Muscle of leg (tissue), 11 donors: ENCODE results near the gene CHCHD6. TPM values are rescaled to one million over a fixed set of nuclear protein-coding genes. Genes with fewer than 3 reads are reported as not detected.

Experiments used
- DNase-seq: peaks from one replicate; pipeline ENCODE4 v3.0.0; 2013
- H3K27ac ChIP-seq: one replicate; pipeline ENCODE4 v1.5.1; 2013; ENCODE audit warnings: mild to moderate bottlenecking, low read length, control low read depth
- H3K27me3 ChIP-seq: one replicate; pipeline ENCODE4 v1.6.1; 2013; ENCODE audit warnings: low read length; ENCODE audit not compliant: control insufficient read depth, insufficient read depth
- H3K36me3 ChIP-seq: one replicate; pipeline ENCODE4 v1.6.1; 2013; ENCODE audit warnings: low read length; ENCODE audit not compliant: control insufficient read depth, insufficient read depth
- H3K4me1 ChIP-seq: one replicate; pipeline ENCODE4 v1.6.1; 2013; ENCODE audit warnings: low read length; ENCODE audit not compliant: control insufficient read depth, insufficient read depth
- H3K4me3 ChIP-seq: one replicate; pipeline ENCODE4 v1.5.1; 2013; ENCODE audit warnings: low read length, control low read depth
- H3K9me3 ChIP-seq: replicated peaks from 2 replicates; pipeline ENCODE4 v1.6.1; 2013; ENCODE audit warnings: low read depth, low read length; ENCODE audit not compliant: control insufficient read depth
- WGBS: methylation state at CpG from one replicate; pipeline ENCODE4 v1.1.5; 2013; ENCODE audit warnings: missing lambda C conversion rate; ENCODE audit not compliant: insufficient coverage; 5-methylcytosine and 5-hydroxymethylcytosine counted together
- polyA plus RNA-seq, 8 donors: library from polyadenylated mRNA; unstranded; fragments of 120-200 nt; gene quantifications; one replicate each; pipeline versions ENCODE4 v1.2.1 to v1.2.3, GENCODE V29; 2013; ENCODE audit warnings: inconsistent platforms in 1 of 8, low replicate concordance in 1 of 8; ENCODE audit not compliant: insufficient read length in 8 of 8, insufficient read depth in 1 of 8
- total RNA-seq: library from RNA; stranded (reverse); fragments of 120-200 nt; gene quantifications from one replicate; pipeline ENCODE4 v1.2.4, GENCODE V29; 2013

Gene CHCHD6
- total and polyA plus RNA-seq, 9 donors, result 7.3 to 11.8 (median 8.7) TPM

DNA sequence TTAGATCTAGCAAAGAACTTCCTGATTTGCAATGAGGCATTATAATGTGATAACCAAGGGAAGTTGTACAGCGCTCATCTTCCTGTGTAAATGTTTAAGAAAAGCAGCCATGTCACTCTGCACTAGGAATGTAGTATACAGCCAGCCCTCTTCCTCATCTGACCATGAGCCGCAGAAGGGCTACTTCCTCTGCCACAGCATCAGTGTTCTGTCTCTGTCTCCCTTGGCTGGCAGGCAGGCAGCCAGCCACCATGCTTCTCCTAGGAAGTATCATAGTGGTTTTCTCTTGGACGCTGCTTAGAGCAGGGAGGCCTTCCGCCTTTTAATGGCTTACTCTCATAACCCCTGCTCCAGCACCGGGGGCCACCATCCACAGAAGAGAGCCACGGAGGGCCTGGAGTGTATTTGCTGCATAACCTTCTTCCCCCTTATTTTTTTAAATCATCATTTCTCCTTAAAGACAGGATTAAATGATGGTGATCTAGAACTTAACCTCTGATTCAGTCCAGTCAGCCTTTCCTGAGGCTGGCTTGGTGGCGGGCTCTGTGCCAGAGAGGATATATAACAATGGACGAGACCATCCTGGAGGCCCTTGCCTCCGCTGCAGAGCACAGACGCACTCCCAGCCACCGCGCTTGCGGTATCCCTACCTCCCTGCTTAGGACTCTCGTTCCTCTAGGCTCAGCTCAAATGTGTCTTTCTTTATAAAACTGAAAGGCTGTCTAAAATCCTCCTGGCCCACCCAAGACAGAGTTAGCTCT, 221.6 kb downstream of the CHCHD6 start:
- 65% methylated on average over 9 of the region's 14 CpGs for WGBS
- H3K4me1 ChIP-seq, result peaks cover 22% of the 10 kb centered on the region
- H3K27ac ChIP-seq, result no peak overlapping the region
- H3K9me3 ChIP-seq, result peaks cover 2% of the 10 kb centered on the region
- H3K36me3 ChIP-seq, result no peaks in the 10 kb centered on the region
- H3K4me3 ChIP-seq, result no peak overlapping the region
- peaks cover 20% of the 10 kb centered on the region for H3K27me3 ChIP-seq
- peak; percentile 50 for DNase-seq

- Histone ChIP-seq H3K4me1 (peaks cover 25% of the 10 kb centered on the region), H3K36me3 (no peaks in the 10 kb centered on the region), H3K4me3 (no peak overlapping the region), H3K27ac (peak overlapping the region; percentile 7), H3K9me3 (no peaks in the 10 kb centered on the region), H3K27me3 (peaks cover 27% of the 10 kb centered on the region)
- 56% methylated on average over 4 of the region's 11 CpGs for WGBS
- peak; percentile 69 for DNase-seq
Observed at GRCh38 chr3:126926684-126927400, 222.8 kb downstream of the CHCHD6 start.

DNA sequence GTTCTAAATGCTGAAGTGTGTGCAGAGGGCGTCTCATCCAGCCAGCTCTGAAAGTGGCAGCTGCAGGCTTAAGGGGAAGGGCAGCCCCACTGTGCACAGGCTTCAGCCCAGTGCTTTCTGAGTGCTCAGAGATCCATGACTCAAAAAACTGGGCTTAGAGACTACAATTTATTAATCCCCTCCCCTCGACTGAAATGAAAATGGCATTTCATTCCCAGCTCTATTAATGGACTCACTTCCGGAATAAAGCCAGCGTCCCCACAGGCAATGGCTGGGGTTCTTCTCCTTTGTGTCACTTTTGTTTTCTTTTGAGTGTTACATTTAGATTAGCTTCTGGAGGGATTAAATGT, 223.3 kb downstream of the CHCHD6 start:
- Histone ChIP-seq H3K36me3 (no peaks in the 10 kb centered on the region), H3K9me3 (no peaks in the 10 kb centered on the region), H3K4me1 (peaks cover 30% of the 10 kb centered on the region), H3K27me3 (peaks cover 27% of the 10 kb centered on the region), H3K4me3 (no peak overlapping the region), H3K27ac (no peak overlapping the region)
- 25% methylated on average over 1 of the region's 4 CpGs for WGBS
- DNase-seq, result no peak

DNA sequence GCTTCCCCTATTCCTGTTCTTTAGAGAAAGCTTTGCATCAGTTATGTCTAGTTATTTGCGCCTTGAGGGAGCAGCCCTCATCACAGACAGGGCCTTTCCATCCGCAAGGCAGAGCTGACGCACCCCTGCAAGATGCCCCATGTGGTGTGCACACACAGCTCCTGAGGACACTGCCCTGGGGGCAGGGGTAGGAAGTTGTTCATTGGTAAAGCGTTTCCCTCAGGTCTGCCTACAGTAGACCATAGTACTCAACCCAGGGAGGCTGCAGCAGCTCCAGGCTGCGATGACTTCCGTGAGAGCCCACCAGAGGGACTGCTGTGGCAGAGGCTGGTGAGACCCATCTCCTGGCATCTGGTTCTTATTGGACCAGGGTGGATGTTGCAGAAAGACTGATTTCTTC, 223.8 kb downstream of the CHCHD6 start:
- Histone ChIP-seq H3K9me3 (no peaks in the 10 kb centered on the region), H3K4me1 (peaks cover 34% of the 10 kb centered on the region), H3K36me3 (no peaks in the 10 kb centered on the region), H3K4me3 (no peak overlapping the region), H3K27me3 (peaks cover 26% of the 10 kb centered on the region), H3K27ac (no peak overlapping the region)
- DNase-seq, result no peak
- WGBS, result 80% methylated on average over 4 of the region's 6 CpGs

- peaks cover 34% of the 10 kb centered on the region for H3K4me1 ChIP-seq
- H3K9me3 ChIP-seq, result no peaks in the 10 kb centered on the region
- H3K27me3 ChIP-seq, result peaks cover 26% of the 10 kb centered on the region
- no peak for DNase-seq
- 73% methylated on average over 2 of the region's 3 CpGs for WGBS
- H3K4me3 ChIP-seq, result no peak overlapping the region
- H3K36me3 ChIP-seq, result no peaks in the 10 kb centered on the region
- H3K27ac ChIP-seq, result no peak overlapping the region
Observed at GRCh38 chr3:126928921-126929474, 225.0 kb downstream of the CHCHD6 start.

- Histone ChIP-seq H3K27me3 (peaks cover 26% of the 10 kb centered on the region), H3K36me3 (no peaks in the 10 kb centered on the region), H3K4me1 (peaks cover 24% of the 10 kb centered on the region), H3K4me3 (no peak overlapping the region), H3K27ac (no peak overlapping the region), H3K9me3 (no peaks in the 10 kb centered on the region)
- WGBS, result 92% methylated on average over 9 of the region's 15 CpGs
- DNase-seq, result no peak
Observed at GRCh38 chr3:126930936-126931600, 227.0 kb downstream of the CHCHD6 start.

DNA sequence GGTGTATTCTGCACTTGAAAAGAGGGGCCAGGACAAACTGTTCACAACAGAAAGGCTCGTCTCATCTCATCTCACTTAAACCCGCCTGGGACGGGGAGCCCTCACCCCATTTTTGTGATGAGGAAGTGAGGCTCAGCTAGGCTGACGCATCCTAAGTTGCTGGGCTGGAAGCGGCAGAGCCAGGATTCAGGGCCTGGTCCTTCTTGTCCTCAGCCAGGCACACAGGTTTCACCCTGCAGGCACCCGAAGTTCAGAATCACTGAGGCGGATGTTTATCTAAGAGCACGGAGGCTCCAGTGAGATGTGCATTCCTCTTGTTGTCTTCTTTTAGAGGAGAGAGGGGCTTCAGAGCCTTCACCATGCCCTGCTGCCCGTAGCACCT, 227.8 kb downstream of the CHCHD6 start:
- Histone ChIP-seq H3K4me3 (no peak overlapping the region), H3K9me3 (no peaks in the 10 kb centered on the region), H3K27me3 (peaks cover 24% of the 10 kb centered on the region), H3K36me3 (no peaks in the 10 kb centered on the region), H3K27ac (no peak overlapping the region), H3K4me1 (peaks cover 18% of the 10 kb centered on the region)
- 69% methylated on average over 7 of the region's 9 CpGs for WGBS
- no peak for DNase-seq

DNA sequence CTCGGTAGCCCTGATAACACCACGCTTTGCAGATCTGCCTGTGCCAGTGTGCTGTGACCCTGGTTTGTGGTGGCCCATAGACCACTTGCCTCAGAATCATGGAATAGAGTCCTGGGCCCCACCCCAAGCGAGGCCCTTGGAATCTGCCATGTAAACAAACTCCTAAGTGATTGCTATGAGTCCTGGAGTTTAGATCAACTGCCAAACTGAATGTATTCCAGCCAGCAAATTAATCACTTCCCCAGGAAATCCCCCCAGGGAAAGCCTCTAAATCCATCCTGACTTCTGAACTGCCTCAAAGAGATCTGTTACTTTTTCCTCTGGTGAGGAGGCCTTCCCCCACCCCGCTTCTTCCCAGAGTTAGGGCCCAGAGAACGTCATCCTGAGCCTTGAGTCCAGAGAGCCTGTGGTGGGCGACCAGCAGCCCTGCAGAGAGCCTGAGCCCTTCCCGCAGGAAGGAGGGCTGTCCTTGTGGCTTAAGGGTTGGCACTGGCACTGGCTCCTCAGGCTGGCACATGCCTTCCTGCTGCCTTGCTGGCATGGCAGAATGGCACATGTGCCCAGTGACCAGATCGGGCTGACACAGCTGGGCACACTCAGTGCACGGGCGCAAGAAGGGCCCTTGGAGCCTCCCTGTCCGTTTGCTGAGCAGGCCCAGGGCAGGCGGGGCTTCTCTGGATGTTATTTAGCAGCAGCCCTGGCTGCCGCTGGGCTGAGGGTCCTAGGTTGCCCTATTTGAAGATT, 228.3 kb downstream of the CHCHD6 start:
- peaks cover 19% of the 10 kb centered on the region for H3K27me3 ChIP-seq
- H3K36me3 ChIP-seq, result no peaks in the 10 kb centered on the region
- WGBS, result 61% methylated on average over 12 of the region's 13 CpGs
- no peak overlapping the region for H3K4me3 ChIP-seq
- H3K4me1 ChIP-seq, result peaks cover 12% of the 10 kb centered on the region
- H3K27ac ChIP-seq, result no peak overlapping the region
- H3K9me3 ChIP-seq, result no peaks in the 10 kb centered on the region
- peak; percentile 44 for DNase-seq

DNA sequence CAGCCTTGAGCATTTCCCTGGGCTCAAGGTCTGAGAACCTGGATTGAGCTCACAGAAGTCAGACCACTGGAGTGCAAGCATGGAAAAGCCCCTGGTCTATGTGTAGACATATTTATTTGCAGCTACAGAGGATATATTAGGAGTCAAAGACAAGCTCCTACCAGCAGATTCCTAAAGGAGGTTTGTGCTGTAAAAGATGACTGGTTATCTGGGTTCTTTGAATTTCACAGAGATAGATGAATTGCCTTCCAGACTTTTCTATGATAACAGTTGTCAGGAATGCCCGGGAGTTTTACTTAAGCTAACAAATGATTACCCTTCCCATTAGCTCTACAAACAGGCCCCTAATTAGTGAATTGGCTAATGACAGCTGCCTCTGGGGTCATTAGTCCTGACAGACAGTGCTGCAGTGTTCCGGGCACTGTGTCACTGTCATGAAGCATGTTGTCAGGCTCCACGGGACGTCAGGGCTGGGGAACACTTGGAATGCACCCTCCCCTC, 230.0 kb downstream of the CHCHD6 start:
- 80% methylated on average over 1 of the region's 4 CpGs for WGBS
- DNase-seq, result no peak
- H3K9me3 ChIP-seq, result no peaks in the 10 kb centered on the region
- H3K4me1 ChIP-seq, result peaks cover 25% of the 10 kb centered on the region
- H3K27ac ChIP-seq, result no peak overlapping the region
- peaks cover 16% of the 10 kb centered on the region for H3K27me3 ChIP-seq
- H3K36me3 ChIP-seq, result no peaks in the 10 kb centered on the region
- H3K4me3 ChIP-seq, result no peak overlapping the region
